Measurements from ENCODE around the gene RRM2. TPM values are rescaled to one million over a fixed set of nuclear protein-coding genes. Genes with fewer than 3 reads are reported as not detected.

RRM2 gene
- total RNA-seq, 1 donor from 2014 or later: 2.3 TPM

- H3K9me3 ChIP-seq: no peaks in the 10 kb centered on the region
- no peaks in the 10 kb centered on the region for H3K36me3 ChIP-seq
- DNase-seq (no peak), ATAC-seq (no peak)
- intact Hi-C loops (cut with DNase I): no loop called here
- H3K4me1 ChIP-seq: peaks cover 17% of the 10 kb centered on the region
- peaks cover 56% of the 10 kb centered on the region for H3K27me3 ChIP-seq
- no peak overlapping the region for H3K27ac ChIP-seq
- TF ChIP-seq CTCF (IDR thresholded peaks at IDR 0.05): no peak
- H3K4me3 ChIP-seq: peak overlapping the region; percentile 44
These were observed 41.8 kb upstream of the RRM2 start for GRCh38 chr2:10080536-10081304.

GRCh38 chr2:10083046-10083445 lies 39.5 kb upstream of the RRM2 start:
- ATAC-seq: no peak
- Histone ChIP-seq H3K9me3 (no peaks in the 10 kb centered on the region), H3K27ac (no peak overlapping the region), H3K4me1 (peaks cover 17% of the 10 kb centered on the region), H3K27me3 (peaks cover 53% of the 10 kb centered on the region), H3K4me3 (no peak overlapping the region), H3K36me3 (no peaks in the 10 kb centered on the region)
- no peak for TF ChIP-seq CTCF (IDR thresholded peaks at IDR 0.05)
- intact Hi-C loops (cut with DNase I): no loop called here
- no peak for DNase-seq

- Histone ChIP-seq H3K27me3 (peaks cover 46% of the 10 kb centered on the region), H3K4me3 (no peak overlapping the region), H3K36me3 (no peaks in the 10 kb centered on the region), H3K9me3 (no peaks in the 10 kb centered on the region), H3K4me1 (peaks cover 17% of the 10 kb centered on the region), H3K27ac (no peak overlapping the region)
- DNase-seq (no peak), ATAC-seq (no peak)
- intact Hi-C loops (cut with DNase I): no loop called here
- no peak for TF ChIP-seq CTCF (IDR thresholded peaks at IDR 0.05)
These were observed 38.8 kb upstream of the RRM2 start for GRCh38 chr2:10083692-10084211.

GRCh38 chr2:10084223-10084865 lies 38.2 kb upstream of the RRM2 start:
- Histone ChIP-seq H3K27ac (no peak overlapping the region), H3K36me3 (no peaks in the 10 kb centered on the region), H3K27me3 (peaks cover 42% of the 10 kb centered on the region), H3K9me3 (no peaks in the 10 kb centered on the region), H3K4me3 (no peak overlapping the region), H3K4me1 (peaks cover 12% of the 10 kb centered on the region)
- ATAC-seq: no peak
- intact Hi-C loops (cut with DNase I): no loop called here
- no peak for DNase-seq
- TF ChIP-seq CTCF (IDR thresholded peaks at IDR 0.05): no peak

GRCh38 chr2:10085043-10085667 lies 37.4 kb upstream of the RRM2 start:
- Histone ChIP-seq H3K27ac (no peak overlapping the region), H3K4me1 (peaks cover 12% of the 10 kb centered on the region), H3K9me3 (no peaks in the 10 kb centered on the region), H3K4me3 (no peak overlapping the region), H3K36me3 (no peaks in the 10 kb centered on the region), H3K27me3 (peaks cover 42% of the 10 kb centered on the region)
- no peak for ATAC-seq
- no peak for TF ChIP-seq CTCF (IDR thresholded peaks at IDR 0.05)
- intact Hi-C loops (cut with DNase I): no loop called here
- DNase-seq: no peak

Data from upper lobe of right lung (tissue), 1 donor.